CD14-positive monocyte (primary cell): ENCODE results near the gene CPNE2. TPM values are rescaled to one million over a fixed set of nuclear protein-coding genes. Genes with fewer than 3 reads are reported as not detected.

Experiments
- DNase-seq, 3 donors: peaks; one replicate each; pipeline ENCODE4 v3.0.0-alpha.2; 2011 to 2022
- H2AFZ ChIP-seq: 2 replicates; pipeline ENCODE4 v1.6.0; 2012; ENCODE audit warnings: mild to moderate bottlenecking, low read depth, low read length, inconsistent platforms; ENCODE audit not compliant: insufficient read depth, poor library complexity, severe bottlenecking
- H3K27ac ChIP-seq, 2 donors: 1 replicate in 1 of 2; 2 replicates in 1 of 2; pipeline ENCODE4 v1.5.1; 2012 to 2013; ENCODE audit warnings: low read length in 2 of 2, control low read depth in 1 of 2, inconsistent platforms in 1 of 2, low read depth in 1 of 2, mild to moderate bottlenecking in 1 of 2
- H3K27me3 ChIP-seq, 2 donors: one replicate each; pipeline versions ENCODE4 v1.6.0 to v1.6.1; 2011 to 2013; ENCODE audit warnings: low read length in 2 of 2; ENCODE audit not compliant: control insufficient read depth in 2 of 2, insufficient read depth in 2 of 2
- H3K36me3 ChIP-seq, 2 donors: replicated peaks in 1 of 2; 1 replicate in 1 of 2; 2 replicates in 1 of 2; pipeline versions ENCODE4 v1.5.1 to v1.6.1; 2012 to 2013; ENCODE audit warnings: low read length in 2 of 2, control low read depth in 1 of 2, inconsistent platforms in 1 of 2, mild to moderate bottlenecking in 1 of 2; ENCODE audit not compliant: insufficient read depth in 2 of 2, control insufficient read depth in 1 of 2
- H3K4me1 ChIP-seq, 2 donors: 1 replicate in 1 of 2; 2 replicates in 1 of 2; pipeline versions ENCODE4 v1.5.1 to v1.6.1; 2012 to 2013; ENCODE audit warnings: low read length in 2 of 2, control low read depth in 1 of 2, inconsistent platforms in 1 of 2, mild to moderate bottlenecking in 1 of 2, moderate library complexity in 1 of 2; ENCODE audit not compliant: insufficient read depth in 2 of 2, control insufficient read depth in 1 of 2
- H3K4me2 ChIP-seq: replicated peaks from 2 replicates; pipeline ENCODE3; 2012; ENCODE audit warnings: low read length, moderate library complexity, mild to moderate bottlenecking; ENCODE audit not compliant: poor library complexity, severe bottlenecking; ENCODE audit errors: extremely low read depth
- H3K4me3 ChIP-seq, 3 experiments: fragments of 200-600 bp in 1 of 3; sonication (generic) in 1 of 3; replicated peaks in 1 of 3; 1 replicate in 2 of 3; 2 replicates in 1 of 3; pipeline ENCODE4 v1.5.1; 2011 to 2013; ENCODE audit warnings: low read length in 3 of 3, mild to moderate bottlenecking in 3 of 3, control low read depth in 2 of 3, low read depth in 2 of 3, inconsistent platforms in 1 of 3, moderate library complexity in 1 of 3
- H3K79me2 ChIP-seq: 2 replicates; pipeline ENCODE4 v1.6.0; 2012; ENCODE audit warnings: mild to moderate bottlenecking, control low read depth, inconsistent platforms, low read length, moderate library complexity; ENCODE audit not compliant: insufficient read depth
- H3K9ac ChIP-seq: 2 replicates; pipeline ENCODE4 v1.6.0; 2017; ENCODE audit warnings: low read length, mild to moderate bottlenecking; ENCODE audit not compliant: insufficient read depth, poor library complexity, severe bottlenecking
- H3K9me3 ChIP-seq, 2 donors: replicated peaks in 1 of 2; 1 replicate in 1 of 2; 2 replicates in 1 of 2; pipeline versions ENCODE4 v1.5.1 to v1.6.1; 2012 to 2013; ENCODE audit warnings: low read length in 2 of 2, control low read depth in 1 of 2; ENCODE audit not compliant: control insufficient read depth in 1 of 2, insufficient read depth in 1 of 2
- H4K20me1 ChIP-seq: 2 replicates; pipeline ENCODE4 v1.6.0; 2012; ENCODE audit warnings: mild to moderate bottlenecking, low read length, control low read depth, moderate library complexity; ENCODE audit not compliant: insufficient read depth
- H3K27ac Mint-ChIP-seq, 7 donors: one replicate each; pipeline ENCODE4 v1.8.0; 2020; ENCODE audit warnings: mild to moderate bottlenecking in 7 of 7, mixed read lengths in 7 of 7, moderate library complexity in 6 of 7, inconsistent platforms in 2 of 7
- H3K27me3 Mint-ChIP-seq, 3 donors: one replicate each; pipeline ENCODE4 v1.8.0; 2021 to 2022; ENCODE audit warnings: low read depth in 3 of 3, mild to moderate bottlenecking in 3 of 3, mixed read lengths in 3 of 3, moderate library complexity in 3 of 3, inconsistent platforms in 1 of 3
- H3K36me3 Mint-ChIP-seq, 2 donors: one replicate each; pipeline ENCODE4 v1.8.0; 2020; ENCODE audit warnings: mixed read lengths in 2 of 2, inconsistent platforms in 1 of 2, mild to moderate bottlenecking in 1 of 2
- H3K4me1 Mint-ChIP-seq: one replicate; pipeline ENCODE4 v1.8.0; 2020; ENCODE audit warnings: mild to moderate bottlenecking, mixed read lengths
- H3K4me3 Mint-ChIP-seq, 2 donors: one replicate each; pipeline ENCODE4 v1.8.0; 2020; ENCODE audit warnings: mild to moderate bottlenecking in 2 of 2, mixed read lengths in 2 of 2, moderate library complexity in 1 of 2
- H3K9me3 Mint-ChIP-seq, 7 donors: one replicate each; pipeline ENCODE4 v1.8.0; 2020 to 2022; ENCODE audit warnings: mixed read lengths in 7 of 7, mild to moderate bottlenecking in 6 of 7, moderate library complexity in 6 of 7, inconsistent platforms in 2 of 7
- WGBS: methylation state at CpG from one replicate; pipeline ENCODE4 v1.1.5; 2013; ENCODE audit warnings: missing lambda C conversion rate; ENCODE audit not compliant: insufficient coverage; 5-methylcytosine and 5-hydroxymethylcytosine counted together
- intact Hi-C, 2 donors: fragments of 100-400 bp; cut with micrococcal nuclease; formaldehyde crosslinking; loops; one replicate each; pipeline versions ENCODE4 v1.15.0 to v1.15.1; 2023
- polyA plus RNA-seq, 3 donors: library from polyadenylated mRNA; depleted of rRNA in 1 of 3; unstranded in 2 of 3; stranded (reverse) in 1 of 3; fragments of 300-500 nt in 2 of 3; fragments of >200 nt in 1 of 3; fragmentation: Illumina TruSeq in 2 of 3; gene quantifications; 1 replicate in 2 of 3; 2 replicates in 1 of 3; pipeline ENCODE4 v1.2.3, GENCODE V29; 2012 to 2021
- TF ChIP-seq, protein P1 (sequence below): fragments of 200-600 bp; IDR thresholded peaks from one replicate; pipeline ENCODE4 v1.8.0; 2022; ENCODE audit warnings: antibody characterized with exemption, mild to moderate bottlenecking

Gene CPNE2
- polyA plus RNA-seq, 3 donors: 18.3 to 68.8 (median 23.9) TPM

DNA sequence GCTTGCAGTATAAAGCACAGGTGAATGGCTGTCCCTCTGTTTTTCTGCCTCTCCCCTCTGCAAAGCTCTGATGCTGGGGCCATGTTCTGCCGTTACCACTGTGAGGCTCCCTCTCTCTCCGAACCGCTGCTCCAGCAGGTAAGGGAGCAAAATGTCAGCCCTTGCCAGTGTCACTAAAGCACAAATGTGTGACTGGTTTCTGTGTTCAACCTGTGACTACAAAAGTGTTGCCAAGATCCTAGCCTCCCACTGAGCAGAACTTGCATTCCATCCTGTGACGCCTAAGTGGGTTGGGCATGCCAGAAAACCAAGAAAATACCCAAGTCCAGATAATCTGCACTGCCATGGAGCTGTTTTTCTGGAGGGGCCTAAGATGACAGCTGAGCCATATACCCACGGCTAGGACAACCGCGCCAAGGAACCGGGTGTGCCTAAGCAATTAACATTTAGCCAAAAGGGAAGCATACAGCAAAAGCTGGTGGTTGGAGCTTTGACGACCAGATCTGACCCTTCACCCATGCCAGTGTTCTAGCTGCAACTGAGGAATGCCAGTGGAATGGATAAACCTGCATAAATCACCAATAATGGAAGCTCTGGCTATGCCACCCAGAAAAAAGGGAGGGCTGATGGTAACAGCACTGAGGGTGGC is 58.4 kb downstream of the CPNE2 start:
- TF ChIP-seq, protein P1, sequence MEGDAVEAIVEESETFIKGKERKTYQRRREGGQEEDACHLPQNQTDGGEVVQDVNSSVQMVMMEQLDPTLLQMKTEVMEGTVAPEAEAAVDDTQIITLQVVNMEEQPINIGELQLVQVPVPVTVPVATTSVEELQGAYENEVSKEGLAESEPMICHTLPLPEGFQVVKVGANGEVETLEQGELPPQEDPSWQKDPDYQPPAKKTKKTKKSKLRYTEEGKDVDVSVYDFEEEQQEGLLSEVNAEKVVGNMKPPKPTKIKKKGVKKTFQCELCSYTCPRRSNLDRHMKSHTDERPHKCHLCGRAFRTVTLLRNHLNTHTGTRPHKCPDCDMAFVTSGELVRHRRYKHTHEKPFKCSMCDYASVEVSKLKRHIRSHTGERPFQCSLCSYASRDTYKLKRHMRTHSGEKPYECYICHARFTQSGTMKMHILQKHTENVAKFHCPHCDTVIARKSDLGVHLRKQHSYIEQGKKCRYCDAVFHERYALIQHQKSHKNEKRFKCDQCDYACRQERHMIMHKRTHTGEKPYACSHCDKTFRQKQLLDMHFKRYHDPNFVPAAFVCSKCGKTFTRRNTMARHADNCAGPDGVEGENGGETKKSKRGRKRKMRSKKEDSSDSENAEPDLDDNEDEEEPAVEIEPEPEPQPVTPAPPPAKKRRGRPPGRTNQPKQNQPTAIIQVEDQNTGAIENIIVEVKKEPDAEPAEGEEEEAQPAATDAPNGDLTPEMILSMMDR: no peak
- Histone ChIP-seq H3K4me2 (no peak overlapping the region), H3K27ac (no peak overlapping the region), H4K20me1 (peaks cover 11% of the 10 kb centered on the region), H3K79me2 (no peaks in the 10 kb centered on the region), H3K9me3 (no peaks in the 10 kb centered on the region), H2AFZ (no peak overlapping the region), H3K4me3 (no peak overlapping the region), H3K9ac (no peak overlapping the region), H3K36me3 (peaks cover 54 to 91% of the 10 kb centered on the region in 2 donors), H3K4me1 (peaks cover 10 to 15% of the 10 kb centered on the region in 2 donors), H3K27me3 (no peaks in the 10 kb centered on the region)
- peaks cover 64 to 75% of the 10 kb centered on the region in 2 donors for H3K36me3 Mint-ChIP-seq
- no peak overlapping the region for H3K4me3 Mint-ChIP-seq
- H3K27ac Mint-ChIP-seq: peak overlapping the region in 1 of 7 donors; percentile 89
- WGBS: 90% methylated on average over 6 of the region's 9 CpGs
- H3K9me3 Mint-ChIP-seq: peaks cover 0 to 2% (median 0%) of the 10 kb centered on the region in 7 donors
- no peak for DNase-seq
- intact Hi-C loops: no loop called here
- peaks cover 0 to 2% (median 0%) of the 10 kb centered on the region in 3 donors for H3K27me3 Mint-ChIP-seq
- peaks cover 33% of the 10 kb centered on the region for H3K4me1 Mint-ChIP-seq

DNA sequence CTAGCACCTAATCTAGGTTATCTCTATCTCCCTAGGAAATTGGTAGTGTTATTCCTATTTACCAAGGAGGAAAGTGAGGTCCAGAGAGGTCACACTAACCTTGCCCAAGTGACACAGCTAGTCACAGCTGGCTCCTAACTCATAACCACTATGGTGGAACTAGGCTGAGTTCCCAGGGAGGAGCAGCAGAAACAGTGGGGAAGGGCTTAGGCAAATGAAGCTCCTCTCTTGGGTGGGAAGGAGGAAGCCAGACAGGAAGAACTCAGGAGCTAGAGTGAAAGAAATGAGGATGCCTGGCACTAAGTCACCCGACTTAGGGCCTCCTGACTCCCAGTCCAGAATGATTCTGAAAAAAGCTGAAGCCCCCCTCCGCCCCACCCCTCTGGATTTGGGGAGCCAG is 59.0 kb downstream of the CPNE2 start:
- Histone ChIP-seq H3K4me1 (peaks cover 10 to 15% of the 10 kb centered on the region in 2 donors), H2AFZ (no peak overlapping the region), H3K27ac (no peak overlapping the region), H4K20me1 (peaks cover 11% of the 10 kb centered on the region), H3K79me2 (no peaks in the 10 kb centered on the region), H3K9ac (no peak overlapping the region), H3K4me2 (no peak overlapping the region), H3K9me3 (no peaks in the 10 kb centered on the region), H3K27me3 (no peaks in the 10 kb centered on the region), H3K36me3 (peaks cover 57 to 91% of the 10 kb centered on the region in 2 donors), H3K4me3 (no peak overlapping the region)
- peaks cover 66 to 75% of the 10 kb centered on the region in 2 donors for H3K36me3 Mint-ChIP-seq
- peaks cover 34% of the 10 kb centered on the region for H3K4me1 Mint-ChIP-seq
- peaks cover 0 to 2% (median 0%) of the 10 kb centered on the region in 3 donors for H3K27me3 Mint-ChIP-seq
- WGBS: 69% methylated on average over 2 of the region's 2 CpGs
- H3K27ac Mint-ChIP-seq: peak overlapping the region in 1 of 7 donors; percentile 59
- peaks cover 0 to 2% (median 0%) of the 10 kb centered on the region in 7 donors for H3K9me3 Mint-ChIP-seq
- no peak for DNase-seq
- H3K4me3 Mint-ChIP-seq: no peak overlapping the region
- TF ChIP-seq, protein P1: no peak
- intact Hi-C loops: no loop called here
